Naive thymus-derived CD4-positive, alpha-beta T cell (primary cell): ENCODE measurements around the gene ABCF3. TPM values are rescaled to one million over a fixed set of nuclear protein-coding genes. Genes with fewer than 3 reads are reported as not detected.

Source experiments
- ATAC-seq: fragments of 150-1000 bp; cut with Tn5 transposase; 2 replicates; pipeline ENCODE4 v1.10.0; 2021; ENCODE audit warnings: mild to moderate bottlenecking, moderate library complexity
- CTCF ChIA-PET: fragments of 350-600 bp; sonication (Branson Sonifier 250); formaldehyde crosslinking; loops from one replicate; lab custom pipeline; 2021; ENCODE audit warnings: antibody characterized with exemption; lab: Charles Lee
- POLR2A ChIA-PET: fragments of 350-600 bp; sonication (Branson Sonifier 250); formaldehyde crosslinking; loops from one replicate; lab custom pipeline; 2021; ENCODE audit warnings: antibody characterized with exemption, inconsistent platforms; lab: Charles Lee
- DNase-seq, 9 donors: peaks; one replicate each; pipeline versions ENCODE4 v3.0.0 to v3.0.0-alpha.2; 2020 to 2022; ENCODE audit warnings: mixed read lengths in 1 of 9
- H3K27ac ChIP-seq: one replicate; pipeline ENCODE4 v1.7.0; 2013; ENCODE audit warnings: mild to moderate bottlenecking, low read depth, low read length, moderate library complexity
- H3K27me3 ChIP-seq, 2 donors: one replicate each; pipeline ENCODE4 v1.7.0; 2013; ENCODE audit warnings: low read length in 2 of 2, mild to moderate bottlenecking in 2 of 2, moderate library complexity in 2 of 2; ENCODE audit not compliant: control insufficient read depth in 2 of 2, insufficient read depth in 2 of 2
- H3K36me3 ChIP-seq, 3 experiments: 1 replicate in 2 of 3; 2 replicates in 1 of 3; pipeline ENCODE4 v1.7.0; 2013; ENCODE audit warnings: low read length in 3 of 3, mild to moderate bottlenecking in 3 of 3, moderate library complexity in 1 of 3; ENCODE audit not compliant: insufficient read depth in 3 of 3, control insufficient read depth in 2 of 3
- H3K4me1 ChIP-seq, 2 donors: one replicate each; pipeline ENCODE4 v1.7.0; 2013; ENCODE audit warnings: low read length in 2 of 2, mild to moderate bottlenecking in 2 of 2, moderate library complexity in 1 of 2; ENCODE audit not compliant: control insufficient read depth in 2 of 2, insufficient read depth in 2 of 2
- H3K4me3 ChIP-seq: 2 replicates; pipeline ENCODE4 v1.7.0; 2013; ENCODE audit warnings: mild to moderate bottlenecking, low read length
- H3K9me3 ChIP-seq, 3 experiments: 1 replicate in 2 of 3; 2 replicates in 1 of 3; pipeline ENCODE4 v1.7.0; 2013; ENCODE audit warnings: low read length in 3 of 3; ENCODE audit not compliant: control insufficient read depth in 2 of 3
- H3K27ac Mint-ChIP-seq, 9 donors: one replicate each; pipeline ENCODE4 v1.8.0; 2020 to 2022; ENCODE audit warnings: mixed read lengths in 9 of 9, mild to moderate bottlenecking in 8 of 9, moderate library complexity in 5 of 9, inconsistent platforms in 2 of 9
- H3K27me3 Mint-ChIP-seq, 5 donors: one replicate each; pipeline ENCODE4 v1.8.0; 2021 to 2022; ENCODE audit warnings: mixed read lengths in 5 of 5, mild to moderate bottlenecking in 1 of 5
- H3K36me3 Mint-ChIP-seq, 5 donors: one replicate each; pipeline ENCODE4 v1.8.0; 2020 to 2022; ENCODE audit warnings: mixed read lengths in 5 of 5, mild to moderate bottlenecking in 3 of 5, inconsistent platforms in 1 of 5
- H3K4me1 Mint-ChIP-seq, 7 donors: one replicate each; pipeline ENCODE4 v1.8.0; 2020 to 2022; ENCODE audit warnings: mixed read lengths in 7 of 7, mild to moderate bottlenecking in 3 of 7, inconsistent platforms in 1 of 7
- H3K4me3 Mint-ChIP-seq, 10 donors: one replicate each; pipeline ENCODE4 v1.8.0; 2020 to 2022; ENCODE audit warnings: mild to moderate bottlenecking in 10 of 10, mixed read lengths in 10 of 10, moderate library complexity in 6 of 10, inconsistent platforms in 2 of 10
- H3K9me3 Mint-ChIP-seq, 11 donors: one replicate each; pipeline ENCODE4 v1.8.0; 2020 to 2022; ENCODE audit warnings: mixed read lengths in 11 of 11, mild to moderate bottlenecking in 4 of 11, inconsistent platforms in 1 of 11, moderate library complexity in 1 of 11
- intact Hi-C, 2 donors: fragments of 100-400 bp; cut with micrococcal nuclease; formaldehyde crosslinking; loops; one replicate each; pipeline ENCODE4 v1.15.1; 2023
- polyA plus RNA-seq, 2 donors: library from polyadenylated mRNA; unstranded; fragments of 300-500 nt; fragmentation: Illumina TruSeq; gene quantifications; one replicate each; pipeline ENCODE4 v1.2.3, GENCODE V29; 2021
- total RNA-seq, 6 experiments: library from RNA in 5 of 6; stranded (reverse) in 5 of 6; gene quantifications; 1 replicate in 5 of 6; 2 replicates in 1 of 6; pipeline ENCODE4 v1.2.3 and lab custom pipeline; 2021 to 2026

The ABCF3 gene
- total and polyA plus RNA-seq, 7 experiments from 2014 or later: 47.0 to 153 (median 102) TPM

- no peak overlapping the region for H3K27ac Mint-ChIP-seq
- no peaks in the 10 kb centered on the region for H3K4me1 Mint-ChIP-seq
- H3K36me3 ChIP-seq: no peaks in the 10 kb centered on the region
- no peak overlapping the region for H3K27ac ChIP-seq
- peaks cover 6 to 15% (median 12%) of the 10 kb centered on the region in 5 donors for H3K27me3 Mint-ChIP-seq
- ChIA-PET POLR2A (no interaction called here), CTCF (no interaction called here)
- H3K9me3 Mint-ChIP-seq: no peaks in the 10 kb centered on the region
- H3K4me3 ChIP-seq: no peak overlapping the region
- H3K27me3 ChIP-seq: no peaks in the 10 kb centered on the region
- no peaks in the 10 kb centered on the region for H3K4me1 ChIP-seq
- DNase-seq (no peak), ATAC-seq (no peak)
- intact Hi-C loops: no loop called here
- H3K4me3 Mint-ChIP-seq: peak overlapping the region in 1 of 10 donors; percentile 23
- H3K36me3 Mint-ChIP-seq: no peaks in the 10 kb centered on the region
- H3K9me3 ChIP-seq: no peaks in the 10 kb centered on the region
Measured at GRCh38 chr3:184211718-184212117, 25.7 kb downstream of the ABCF3 start.

- H3K27ac ChIP-seq: no peak overlapping the region
- no peak overlapping the region for H3K4me3 Mint-ChIP-seq
- H3K27me3 ChIP-seq: peaks cover 0 to 3% of the 10 kb centered on the region in 2 donors
- no peaks in the 10 kb centered on the region for H3K9me3 Mint-ChIP-seq
- no peak overlapping the region for H3K27ac Mint-ChIP-seq
- H3K4me3 ChIP-seq: no peak overlapping the region
- no peaks in the 10 kb centered on the region for H3K9me3 ChIP-seq
- peaks cover 6 to 23% (median 9%) of the 10 kb centered on the region in 5 donors for H3K27me3 Mint-ChIP-seq
- ATAC-seq (no peak), DNase-seq (no peak)
- no peaks in the 10 kb centered on the region for H3K4me1 ChIP-seq
- CTCF ChIA-PET: no interaction called here
- no peaks in the 10 kb centered on the region for H3K36me3 Mint-ChIP-seq
- H3K36me3 ChIP-seq: no peaks in the 10 kb centered on the region
- no peaks in the 10 kb centered on the region for H3K4me1 Mint-ChIP-seq
- POLR2A ChIA-PET: no interaction called here
- intact Hi-C loops: no loop called here
Measured at GRCh38 chr3:184218814-184219213, 32.8 kb downstream of the ABCF3 start.

GRCh38 chr3:184222521-184222920 lies 36.5 kb downstream of the ABCF3 start:
- Mint-ChIP-seq H3K4me1 (no peaks in the 10 kb centered on the region), H3K9me3 (no peaks in the 10 kb centered on the region), H3K27me3 (peaks cover 15 to 45% (median 26%) of the 10 kb centered on the region in 5 donors), H3K4me3 (no peak overlapping the region), H3K36me3 (no peaks in the 10 kb centered on the region), H3K27ac (no peak overlapping the region)
- intact Hi-C loops: no loop called here
- Histone ChIP-seq H3K27ac (no peak overlapping the region), H3K36me3 (no peaks in the 10 kb centered on the region), H3K9me3 (no peaks in the 10 kb centered on the region), H3K4me1 (no peaks in the 10 kb centered on the region), H3K4me3 (no peak overlapping the region), H3K27me3 (peaks cover 0 to 3% of the 10 kb centered on the region in 2 donors)
- ChIA-PET POLR2A (no interaction called here), CTCF (no interaction called here)
- DNase-seq: no peak
- ATAC-seq: no peak

DNA sequence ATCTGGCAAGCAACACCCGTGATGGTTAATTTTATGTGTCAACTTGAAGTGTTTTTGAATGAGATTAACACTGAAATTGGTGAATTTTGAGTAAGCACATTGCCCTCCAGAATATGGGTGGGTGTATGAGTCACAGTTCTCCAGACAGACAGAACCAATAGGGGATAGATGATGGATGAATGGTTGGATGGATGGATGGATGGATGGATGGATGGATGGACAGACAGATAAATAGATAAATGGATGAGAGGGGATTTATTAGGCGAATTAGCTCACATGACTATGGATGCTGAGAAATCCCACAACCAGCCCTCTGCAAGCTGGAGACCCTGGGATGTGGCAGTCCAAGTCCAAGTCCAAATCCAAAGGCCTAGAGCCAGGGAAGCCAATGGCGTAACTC lies 37.9 kb downstream of the ABCF3 start:
- Mint-ChIP-seq H3K27me3 (peaks cover 26 to 53% (median 40%) of the 10 kb centered on the region in 5 donors), H3K36me3 (no peaks in the 10 kb centered on the region), H3K4me1 (peaks cover 0 to 6% (median 0%) of the 10 kb centered on the region in 7 donors), H3K4me3 (no peak overlapping the region), H3K27ac (no peak overlapping the region), H3K9me3 (no peaks in the 10 kb centered on the region)
- ChIA-PET CTCF (no interaction called here), POLR2A (no interaction called here)
- Histone ChIP-seq H3K4me3 (no peak overlapping the region), H3K27me3 (peaks cover 3 to 5% of the 10 kb centered on the region in 2 donors), H3K9me3 (no peaks in the 10 kb centered on the region), H3K36me3 (no peaks in the 10 kb centered on the region), H3K4me1 (peaks cover 0 to 5% of the 10 kb centered on the region in 2 donors), H3K27ac (no peak overlapping the region)
- no peak for DNase-seq
- intact Hi-C loops: no loop called here
- no peak for ATAC-seq

DNA sequence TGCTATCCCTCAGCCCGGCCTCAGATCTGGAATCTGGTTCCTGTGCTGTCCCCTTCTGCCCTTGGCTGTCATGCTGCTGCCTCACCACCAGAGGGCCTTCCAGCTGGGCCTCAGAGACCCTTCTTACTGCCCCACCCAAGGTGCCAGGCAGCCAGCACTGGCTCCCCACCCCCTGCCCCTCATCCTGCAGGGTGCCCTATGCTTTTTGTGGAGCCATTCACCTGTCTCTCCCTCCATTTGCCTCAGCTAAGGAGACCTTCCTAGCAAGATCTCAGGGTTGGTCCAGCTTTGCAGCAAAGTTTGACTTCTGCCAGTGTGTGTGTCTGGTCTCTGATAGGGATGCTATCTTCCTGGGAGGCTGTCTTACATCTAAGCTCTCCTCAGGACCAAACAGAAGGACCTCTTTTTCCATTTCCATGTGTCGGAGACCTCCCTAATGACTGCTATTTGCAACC lies 41.5 kb downstream of the ABCF3 start:
- ChIA-PET CTCF (interaction anchor here (0.6 to 3.5 kb wide), 8 partner anchors 10 to 331 kb away, joined by 3 to 40 read pairs (median 4); partner anchors contain the start of gene EEF1AKMT4), POLR2A (interaction anchor here (1.7 kb wide), 1 partner anchor 12 kb away, joined by 3 read pairs; no protein-coding TSS in a partner anchor)
- H3K4me3 ChIP-seq: no peak overlapping the region
- H3K9me3 Mint-ChIP-seq: no peaks in the 10 kb centered on the region
- H3K36me3 ChIP-seq: no peaks in the 10 kb centered on the region
- H3K27me3 Mint-ChIP-seq: peaks cover 40 to 63% (median 56%) of the 10 kb centered on the region in 5 donors
- DNase-seq: peak; percentile 27 to 59 (median 47)
- ATAC-seq: peak; percentile 48
- H3K27me3 ChIP-seq: peaks cover 4 to 17% of the 10 kb centered on the region in 2 donors
- no peak overlapping the region for H3K27ac Mint-ChIP-seq
- no peak overlapping the region for H3K27ac ChIP-seq
- peaks cover 8 to 14% (median 10%) of the 10 kb centered on the region in 7 donors for H3K4me1 Mint-ChIP-seq
- H3K4me3 Mint-ChIP-seq: peak overlapping the region in 2 of 10 donors; percentile 42 to 80
- no peaks in the 10 kb centered on the region for H3K9me3 ChIP-seq
- intact Hi-C loops: loop anchor here (1.0 to 5.0 kb wide), 5 partner anchors 23 to 317 kb away; partner anchors contain the start of genes ABCF3 (in 1 of the 2) and CAMK2N2 (in 1 of the 2)
- H3K36me3 Mint-ChIP-seq: no peaks in the 10 kb centered on the region
- H3K4me1 ChIP-seq: peaks cover 0 to 5% of the 10 kb centered on the region in 2 donors

- Mint-ChIP-seq H3K27me3 (peaks cover 46 to 65% (median 62%) of the 10 kb centered on the region in 5 donors), H3K4me1 (peaks cover 8 to 14% (median 10%) of the 10 kb centered on the region in 7 donors), H3K4me3 (peak overlapping the region; percentile 41 to 82 (median 73)), H3K27ac (no peak overlapping the region), H3K9me3 (no peaks in the 10 kb centered on the region), H3K36me3 (no peaks in the 10 kb centered on the region)
- H3K36me3 ChIP-seq: no peaks in the 10 kb centered on the region
- ChIA-PET POLR2A (no interaction called here), CTCF (interaction anchor here (0.6 to 3.5 kb wide), 6 partner anchors 9 to 30 kb away, joined by 3 to 40 read pairs (median 4); partner anchors contain the start of gene EEF1AKMT4)
- no peak overlapping the region for H3K27ac ChIP-seq
- no peak for ATAC-seq
- intact Hi-C loops: loop anchor here (1.0 to 5.0 kb wide), 4 partner anchors 34 to 93 kb away; partner anchors contain the start of genes ABCF3 (in 1 of the 2), CAMK2N2 (in 1 of the 2), EIF2B5 (in 1 of the 2) and PSMD2 (in 1 of the 2)
- peaks cover 4 to 17% of the 10 kb centered on the region in 2 donors for H3K27me3 ChIP-seq
- DNase-seq: no peak
- H3K9me3 ChIP-seq: no peaks in the 10 kb centered on the region
- peaks cover 0 to 5% of the 10 kb centered on the region in 2 donors for H3K4me1 ChIP-seq
- H3K4me3 ChIP-seq: no peak overlapping the region
Measured at GRCh38 chr3:184228376-184229137, 42.6 kb downstream of the ABCF3 start.
